GM18951 (cell line): ENCODE measurements around the gene KRT81.
"Not testable (repeated sequence)": the region's sequence is repeated elsewhere in the genome, so short reads cannot be mapped to it uniquely, and the experiment has no call there.

Experiments
- POLR2A ChIP-seq: IDR thresholded peaks from 4 replicates; pipeline ENCODE4 v1.6.1; 2011; ENCODE audit warnings: mild to moderate bottlenecking; ENCODE audit not compliant: insufficient read length, insufficient read depth; ENCODE audit errors: extremely low read depth
- in situ Hi-C: fragments of 300-500 bp; cut with MboI; formaldehyde crosslinking; loops from one replicate; pipeline ENCODE4 v1.12.0; 2022; ENCODE audit warnings: low sequenced_read_pairs, mixed read lengths, inconsistent platforms; ENCODE audit not compliant: unreplicated experiment

The KRT81 gene

DNA sequence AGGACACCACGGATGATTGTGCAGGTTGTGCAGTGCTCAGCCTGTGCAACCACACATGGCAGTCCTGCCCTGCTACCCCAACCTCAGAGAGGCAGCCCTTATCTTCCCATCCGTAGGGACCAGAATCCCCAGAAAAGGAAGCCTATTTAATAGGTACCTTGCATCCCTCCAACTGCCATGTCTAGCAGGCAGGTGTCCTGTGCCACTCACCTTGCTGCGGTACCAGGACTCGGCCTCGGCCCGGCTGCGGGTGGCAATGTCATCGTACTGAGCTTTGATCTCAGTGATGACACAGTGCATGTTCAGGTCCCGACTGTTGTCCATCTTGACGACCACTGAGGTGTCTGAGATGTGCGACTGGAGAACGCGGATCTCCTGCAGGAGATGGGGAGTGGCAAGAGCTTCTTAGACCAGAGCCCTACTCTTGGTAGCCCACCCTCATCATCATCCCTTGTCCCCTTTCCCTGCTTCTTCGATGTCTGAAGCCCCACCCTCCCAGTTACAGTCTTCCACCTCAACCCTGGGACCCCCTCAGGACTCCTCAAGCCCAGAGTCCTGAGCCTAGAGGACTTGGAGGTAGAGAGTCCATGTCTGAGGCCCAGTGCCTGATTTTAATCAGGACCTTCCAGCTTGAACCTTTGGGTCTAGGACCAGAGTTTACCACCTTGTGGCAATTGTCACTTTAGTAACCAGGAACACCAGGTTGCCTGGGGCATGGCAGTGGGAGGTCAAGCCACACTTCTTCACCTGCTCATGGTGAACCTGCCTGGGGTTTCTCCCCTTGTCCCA is 37.7 kb downstream of the KRT81 start:
- in situ Hi-C loops = no loop called here
- no peak for TF ChIP-seq POLR2A

DNA sequence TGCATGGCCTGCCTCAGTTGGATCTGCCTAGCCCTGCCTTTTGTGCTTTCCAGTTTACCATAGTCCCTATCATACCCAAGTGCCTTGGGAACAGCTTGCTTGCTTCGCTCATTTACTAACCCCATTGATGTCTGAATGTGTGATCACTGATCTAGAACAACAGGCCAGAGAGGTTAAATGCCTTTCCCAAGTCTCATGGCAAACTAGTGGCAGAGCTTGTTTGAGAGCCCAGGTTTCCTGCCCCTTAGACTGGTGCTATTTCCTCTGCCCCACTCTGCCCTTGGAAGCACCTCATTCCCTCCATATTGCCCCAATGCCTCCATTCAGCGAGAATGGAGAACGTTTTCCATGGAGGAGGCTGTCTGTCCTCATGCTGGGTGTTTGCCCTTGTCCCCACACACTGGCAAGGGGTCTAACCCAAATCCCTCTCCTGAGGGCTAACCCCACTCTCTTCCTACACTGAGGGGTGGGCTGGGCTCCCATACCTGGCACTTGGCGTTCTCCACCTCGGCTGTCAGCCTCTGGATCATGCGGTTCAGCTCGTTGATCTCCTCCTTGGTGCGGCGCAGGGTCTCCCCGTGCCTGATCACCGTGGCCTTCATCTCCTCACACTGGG is 38.5 kb downstream of the KRT81 start:
- in situ Hi-C loops = no loop called here
- TF ChIP-seq POLR2A = no peak

DNA sequence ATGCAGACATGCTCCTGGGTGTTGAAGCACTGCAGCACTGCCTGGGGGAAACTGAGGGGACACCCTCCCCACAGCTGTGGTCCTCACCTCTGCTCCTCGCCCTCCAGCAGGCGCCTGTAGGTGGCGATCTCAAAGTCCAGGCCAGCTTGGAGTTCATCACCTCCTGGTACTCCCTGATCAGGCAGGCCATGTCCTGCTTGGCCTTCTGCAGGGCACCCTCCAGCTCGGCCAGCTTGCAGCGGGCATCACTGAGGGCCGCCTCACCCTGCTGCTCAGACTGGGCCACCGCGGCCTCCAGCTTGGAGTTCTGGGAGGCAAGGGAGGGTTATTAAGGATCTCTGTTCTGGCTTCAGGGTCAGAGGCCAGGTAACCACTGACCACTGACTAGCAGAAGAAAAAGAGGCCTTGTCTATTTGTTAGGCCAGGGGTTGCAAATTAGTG is 39.1 kb downstream of the KRT81 start:
- in situ Hi-C loops = not testable (repeated sequence)

DNA sequence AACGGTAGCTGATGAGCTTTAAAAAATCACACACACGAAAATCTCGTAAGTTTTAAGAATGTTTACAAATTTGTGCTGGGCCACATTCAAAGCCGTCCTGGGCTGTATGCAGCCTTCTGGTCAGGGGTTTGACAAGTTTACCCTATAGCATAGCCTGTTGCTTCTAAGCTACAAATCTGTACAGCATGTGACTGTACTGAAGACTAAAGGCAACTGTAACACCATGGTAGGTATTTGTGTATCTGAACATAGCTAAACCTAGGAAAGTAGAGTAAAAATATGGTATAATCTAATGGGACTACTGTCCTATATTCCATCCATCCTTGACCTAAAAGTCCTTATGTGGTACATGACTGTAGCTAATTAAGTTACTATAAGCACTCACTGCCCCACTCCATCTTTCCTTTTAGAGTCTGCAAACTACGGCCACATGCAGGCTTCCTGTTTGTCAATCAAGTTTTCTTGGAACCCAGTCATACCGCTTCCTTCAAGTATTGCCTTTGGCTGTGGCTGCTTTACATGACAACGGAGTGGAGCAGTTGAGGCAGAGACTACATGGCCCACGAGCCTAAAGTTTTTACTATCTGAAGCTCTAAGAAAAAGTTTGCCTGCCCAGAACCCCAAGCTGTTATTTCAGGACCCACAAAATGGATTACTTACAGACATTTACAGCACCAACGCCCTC is 39.8 kb downstream of the KRT81 start:
- TF ChIP-seq POLR2A = no peak
- in situ Hi-C loops = no loop called here

DNA sequence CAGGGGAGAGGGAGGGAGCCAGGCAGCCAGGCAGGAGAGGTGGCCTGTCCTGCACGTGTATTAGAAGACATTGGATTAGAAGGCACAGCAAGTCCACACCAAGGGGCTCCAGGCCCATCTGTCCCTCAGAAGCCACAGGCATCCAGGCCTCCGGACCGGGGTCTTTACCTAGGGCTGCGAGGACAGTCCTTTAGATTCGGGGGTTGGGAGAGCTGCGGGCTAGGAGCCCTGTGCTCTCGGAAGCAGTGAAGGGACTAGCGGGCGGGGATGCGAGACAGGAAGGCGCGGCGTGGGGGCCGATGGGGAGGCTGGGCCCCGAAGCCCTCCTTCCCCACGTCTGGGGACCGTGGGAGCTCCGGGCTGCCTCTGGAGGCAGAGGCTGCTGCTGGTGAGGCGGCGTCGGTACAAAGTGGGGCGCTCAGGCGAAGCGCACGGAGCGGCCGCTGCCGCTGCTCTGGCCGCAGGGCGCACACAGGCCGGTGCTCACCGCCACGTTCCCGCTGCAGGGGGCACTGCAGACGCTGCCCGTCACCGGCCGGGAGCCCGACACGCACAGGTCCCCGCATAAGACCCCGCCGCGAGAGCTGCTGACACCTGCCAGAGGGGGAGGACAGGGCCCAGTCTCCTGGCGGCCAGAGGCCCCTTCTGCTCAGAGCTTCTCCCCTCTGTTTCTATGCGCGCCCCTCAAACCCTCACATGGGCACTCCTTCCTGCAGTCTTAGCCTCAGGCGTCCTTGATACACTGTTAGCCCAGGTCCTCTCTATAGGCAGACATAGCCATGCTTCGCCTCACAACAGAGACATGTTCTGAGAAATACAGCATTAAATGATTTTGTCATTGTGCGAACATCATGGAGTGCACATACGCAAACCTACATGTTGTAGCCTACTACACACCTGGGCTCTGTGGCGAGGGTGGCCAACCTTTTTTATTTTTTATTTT is 41.0 kb downstream of the KRT81 start:
- no peak for TF ChIP-seq POLR2A
- in situ Hi-C loops = no loop called here

DNA sequence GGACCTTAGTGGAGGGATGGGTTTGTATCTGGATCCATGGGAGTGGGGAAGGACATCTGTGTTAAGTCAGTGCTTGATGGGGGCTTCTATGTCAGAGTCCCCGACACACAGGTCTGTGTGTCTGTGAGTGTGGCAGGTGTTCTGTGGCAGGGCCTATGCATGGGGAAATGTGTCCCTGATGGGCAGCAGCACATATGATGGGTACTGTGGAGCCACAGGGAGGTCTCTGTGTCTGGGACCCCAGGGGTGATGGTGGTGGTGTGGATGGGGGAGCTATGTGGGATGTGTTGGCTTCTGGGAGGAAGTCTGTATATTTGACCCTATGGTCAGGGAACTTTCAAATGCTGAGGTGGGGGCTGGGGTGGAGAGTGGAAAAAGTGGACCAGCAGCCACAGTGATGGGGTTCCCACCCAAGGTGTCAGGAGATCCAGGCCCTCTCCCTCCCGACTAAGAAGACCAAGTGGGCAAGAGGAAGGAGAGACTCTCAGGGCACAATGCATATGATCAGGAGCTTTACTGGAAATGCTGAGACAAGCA is 41.8 kb downstream of the KRT81 start:
- in situ Hi-C loops = no loop called here
- no peak for TF ChIP-seq POLR2A

DNA sequence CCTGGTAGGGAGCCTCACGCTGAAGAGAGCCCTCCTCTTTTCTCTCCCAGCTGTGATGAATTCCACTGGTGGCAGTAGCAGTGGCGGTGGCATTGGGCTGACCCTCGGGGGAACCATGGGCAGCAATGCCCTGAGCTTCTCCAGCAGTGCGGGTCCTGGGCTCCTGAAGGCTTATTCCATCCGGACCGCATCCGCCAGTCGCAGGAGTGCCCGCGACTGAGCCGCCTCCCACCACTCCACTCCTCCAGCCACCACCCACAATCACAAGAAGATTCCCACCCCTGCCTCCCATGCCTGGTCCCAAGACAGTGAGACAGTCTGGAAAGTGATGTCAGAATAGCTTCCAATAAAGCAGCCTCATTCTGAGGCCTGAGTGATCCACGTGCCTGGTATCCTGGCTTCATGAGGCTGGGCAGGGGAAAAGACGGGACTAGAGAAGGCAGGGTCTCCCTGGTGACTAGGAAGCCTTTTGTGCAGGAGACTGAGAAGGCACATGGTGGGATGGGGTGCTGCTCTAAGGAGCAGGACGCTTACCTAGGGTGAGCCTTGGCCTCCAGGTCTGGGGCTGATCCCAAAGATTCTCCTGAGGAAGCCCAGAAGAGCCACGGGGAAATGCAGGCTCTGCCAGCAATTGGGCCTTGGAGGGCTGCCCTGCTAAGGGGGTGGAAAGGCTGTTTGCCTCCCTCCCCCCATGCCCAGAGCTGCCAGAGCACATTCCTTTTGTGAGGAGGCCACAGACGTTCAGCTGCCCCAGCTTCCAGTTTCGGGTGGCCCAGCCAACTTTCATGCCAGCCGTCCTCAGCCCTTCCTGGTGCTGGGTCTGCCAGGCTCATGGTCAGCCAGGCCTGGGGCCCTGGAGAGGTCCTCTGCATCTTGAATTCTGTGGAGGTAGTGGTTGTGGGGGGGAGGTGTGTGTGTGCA is 42.5 kb downstream of the KRT81 start:
- in situ Hi-C loops = no loop called here
- TF ChIP-seq POLR2A = no peak

DNA sequence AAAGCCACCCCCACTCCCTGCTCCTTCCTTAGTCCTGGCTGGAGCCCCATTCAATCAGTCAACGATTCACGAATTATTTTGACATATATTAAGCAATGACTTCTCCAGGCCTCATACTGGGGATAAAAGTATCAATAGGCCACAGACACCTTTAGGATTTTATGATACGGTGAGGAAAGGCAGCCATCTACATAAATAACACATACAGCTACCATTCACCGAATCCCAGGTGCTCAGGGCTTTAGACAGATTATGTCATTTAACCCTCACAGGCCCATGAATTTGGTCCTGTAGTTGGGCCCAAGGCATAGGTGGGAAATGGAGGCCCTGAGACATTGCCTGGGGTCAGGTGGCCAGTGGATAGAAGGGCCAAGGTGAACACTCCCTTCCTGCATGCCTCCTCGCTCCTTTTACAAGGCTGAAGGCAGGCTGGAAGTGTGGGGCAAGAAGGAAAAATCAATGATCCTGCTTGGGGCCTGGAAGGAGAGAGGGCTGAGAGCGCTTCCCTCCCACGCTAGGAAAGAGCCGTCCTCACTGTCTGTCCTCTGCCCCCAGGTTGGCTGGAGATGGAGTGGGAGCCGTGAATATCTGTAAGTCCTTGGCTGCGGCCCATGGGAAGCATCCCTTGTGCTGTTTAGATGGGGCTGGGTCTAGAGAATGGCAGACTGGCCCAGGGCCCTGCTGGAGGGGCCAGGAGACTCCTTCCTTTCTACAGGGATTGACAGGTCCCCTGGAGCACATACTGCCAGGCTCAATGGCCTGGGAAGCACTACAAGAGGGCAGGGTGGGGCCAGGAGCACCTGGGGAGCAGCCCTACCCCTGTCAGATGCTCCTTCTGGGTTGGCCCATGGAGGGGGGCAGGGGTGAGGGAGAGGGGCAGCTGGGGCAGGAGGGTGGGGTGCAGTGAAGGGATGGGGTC is 43.5 kb downstream of the KRT81 start:
- in situ Hi-C loops = no loop called here
- no peak for TF ChIP-seq POLR2A

DNA sequence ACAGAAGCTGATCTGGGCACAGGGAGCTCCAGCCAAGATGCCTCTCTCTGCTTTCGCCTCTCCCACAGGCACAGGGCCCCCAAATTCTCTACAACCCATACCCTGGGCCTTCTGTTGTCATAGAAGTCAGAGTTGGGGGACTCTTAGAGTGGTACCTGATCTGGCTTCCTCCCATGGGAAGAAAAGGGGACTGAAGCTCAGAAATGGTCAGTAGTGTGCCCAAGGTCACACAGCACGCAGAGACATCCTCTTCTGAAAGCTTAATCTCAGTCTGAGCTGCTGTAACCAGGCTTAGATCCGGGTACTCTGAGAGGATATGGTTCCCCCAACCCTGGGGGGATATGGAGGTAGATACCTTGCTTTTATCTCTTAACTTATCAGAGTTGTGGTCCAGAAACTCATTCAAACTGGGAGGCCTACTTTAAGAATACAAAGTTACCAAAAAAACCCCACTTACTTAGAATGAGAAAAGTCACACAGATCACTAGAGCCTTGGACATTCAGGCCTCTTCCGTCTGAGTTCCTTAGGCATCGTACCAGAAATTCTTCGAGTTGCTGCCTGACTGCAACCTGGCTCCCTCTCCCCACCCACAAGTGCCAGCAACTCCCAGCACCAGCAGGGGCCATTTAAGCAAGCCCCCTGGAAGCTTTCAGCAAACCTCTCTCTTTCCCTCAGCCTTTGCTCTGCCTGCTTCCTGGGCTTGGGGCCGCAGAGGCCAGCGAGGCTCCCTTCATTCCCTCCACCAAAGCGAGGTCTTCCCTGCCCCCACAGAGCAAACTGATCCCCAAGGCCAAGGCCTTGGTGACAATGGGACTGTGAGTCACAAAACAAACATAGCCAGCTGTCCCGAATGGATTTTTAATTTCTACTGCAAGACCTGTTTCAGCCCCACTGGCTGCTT is 44.4 kb downstream of the KRT81 start:
- TF ChIP-seq POLR2A = no peak
- in situ Hi-C loops = no loop called here

DNA sequence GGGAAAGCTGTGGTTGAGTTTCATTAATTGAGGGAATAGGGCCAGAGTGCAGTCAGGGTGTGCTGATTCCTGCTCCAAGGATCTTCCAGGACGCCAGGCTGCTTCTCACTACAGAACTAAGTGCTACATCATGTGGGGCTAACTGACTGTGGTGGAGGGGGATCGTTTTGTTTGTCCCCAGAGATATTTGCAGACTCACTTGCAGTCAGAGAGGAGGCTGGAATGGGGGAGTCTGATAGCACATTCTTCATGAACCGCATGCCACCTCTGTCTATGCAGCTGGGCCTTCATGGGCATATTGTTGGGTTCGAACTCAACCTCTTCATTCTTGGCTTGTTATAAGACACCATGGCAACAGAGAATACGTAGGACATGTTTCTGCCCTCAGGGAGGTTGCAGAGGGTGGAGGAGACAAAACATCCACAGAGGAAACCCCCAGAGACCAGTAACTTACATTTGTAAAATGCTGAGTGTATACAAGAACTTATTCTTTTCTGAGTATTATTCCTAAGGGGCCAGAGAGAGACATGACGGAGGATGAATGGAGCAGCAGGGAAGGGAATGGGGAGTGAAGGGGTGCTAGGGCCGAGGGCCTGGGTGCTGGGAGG is 45.3 kb downstream of the KRT81 start:
- no peak for TF ChIP-seq POLR2A
- in situ Hi-C loops = no loop called here
